HCT116 (cell line): ENCODE results near the gene DNMT1. TPM values are rescaled to one million over a fixed set of nuclear protein-coding genes. Genes with fewer than 3 reads are reported as not detected.

Experiments used
- ATAC-seq: fragments of 200-7000 bp; cut with Tn5 transposase; 2 replicates; pipeline ENCODE4 v1.9.1; 2020; ENCODE audit warnings: mild to moderate bottlenecking, moderate library complexity
- BruUV-seq: library from RNA; stranded (reverse); fragments of 400-500 nt; replicated peaks from 2 replicates; lab custom pipeline; 2021; lab: Mats Ljungman, UMichigan
- CTCF ChIA-PET: fragments of 300-600 bp; sonication (Branson Sonifier 250); formaldehyde crosslinking; loops from one replicate; lab custom pipeline; 2021; ENCODE audit warnings: antibody characterized with exemption; lab: Charles Lee
- POLR2A ChIA-PET: fragments of 300-600, 350-600 bp; sonication (Branson Sonifier 250); formaldehyde crosslinking; loops from one replicate; lab custom pipeline; 2021; ENCODE audit warnings: antibody characterized with exemption; lab: Charles Lee
- RAD21 ChIA-PET, 2 experiments: fragments of 300-600 bp; sonication (Branson Sonifier 250); formaldehyde crosslinking; loops; one replicate each; lab custom pipeline; 2023; ENCODE audit warnings: low total read pairs in 2 of 2; ENCODE audit not compliant: uncharacterized antibody in 2 of 2, unreplicated experiment in 2 of 2, low non-redundant PET in 1 of 2; lab: Charles Lee
- DNase-seq: peaks from one replicate; pipeline ENCODE4 v3.0.0-alpha.2; 2010; ENCODE audit warnings: low read depth, low spot score
- H2AFZ ChIP-seq: fragments of 200-600 bp; shearing (Covaris generic), sonication (generic); 2 replicates; pipeline ENCODE4 v1.6.1; 2017; ENCODE audit warnings: low read depth, mixed run types, mixed read lengths, antibody characterized with exemption, low read length; ENCODE audit not compliant: poor library complexity, severe bottlenecking
- H3K27ac ChIP-seq: 2 replicates; pipeline ENCODE4 v1.5.1; 2012; ENCODE audit warnings: low read depth, low read length
- H3K27me3 ChIP-seq: fragments of 200-600 bp; sonication (generic); 2 replicates; pipeline ENCODE4 v1.6.1; 2016; ENCODE audit warnings: mixed run types, low read length, mixed read lengths; ENCODE audit not compliant: insufficient read depth
- H3K36me3 ChIP-seq, 2 experiments: fragments of 200-500 bp in 1 of 2; fragments of 200-600 bp in 1 of 2; sonication (Bioruptor generic) in 1 of 2; sonication (generic) in 1 of 2; 2 replicates each; pipeline versions ENCODE4 v1.5.1 to v1.6.1; 2014 to 2016; ENCODE audit warnings: low read length in 2 of 2, inconsistent platforms in 1 of 2, mixed read lengths in 1 of 2, mixed run types in 1 of 2; ENCODE audit not compliant: insufficient read depth in 2 of 2, control insufficient read depth in 1 of 2
- H3K4me1 ChIP-seq, 2 experiments: fragments of 200-600 bp in 1 of 2; sonication (generic) in 1 of 2; 2 replicates each; pipeline versions ENCODE4 v1.5.1 to v1.6.1; 2012 to 2017; ENCODE audit warnings: low read length in 2 of 2, inconsistent platforms in 1 of 2, mild to moderate bottlenecking in 1 of 2, mixed read lengths in 1 of 2, mixed run types in 1 of 2, moderate library complexity in 1 of 2; ENCODE audit not compliant: insufficient read depth in 2 of 2, control insufficient read depth in 1 of 2
- H3K4me2 ChIP-seq: fragments of 200-600 bp; sonication (generic); 2 replicates; pipeline ENCODE4 v1.6.1; 2017; ENCODE audit warnings: mixed run types, low read length, mixed read lengths
- H3K4me3 ChIP-seq, 2 experiments: fragments of 200-600 bp in 1 of 2; sonication (generic) in 1 of 2; replicated peaks in 1 of 2; 2 replicates each; pipeline ENCODE4 v1.5.1; 2011 to 2016; ENCODE audit warnings: low read length in 2 of 2, control low read depth in 1 of 2, low read depth in 1 of 2, mild to moderate bottlenecking in 1 of 2, mixed read lengths in 1 of 2, mixed run types in 1 of 2
- H3K79me2 ChIP-seq: fragments of 200-600 bp; sonication (generic); 2 replicates; pipeline ENCODE4 v1.6.1; 2017; ENCODE audit warnings: mild to moderate bottlenecking, mixed run types, low read length, moderate library complexity, mixed read lengths; ENCODE audit not compliant: insufficient read depth
- H3K9ac ChIP-seq: fragments of 200-600 bp; sonication (generic); 2 replicates; pipeline ENCODE4 v1.6.1; 2016; ENCODE audit warnings: low read length, mixed read lengths
- H3K9me2 ChIP-seq: fragments of 200-600 bp; sonication (generic), shearing (Covaris generic); 2 replicates; pipeline ENCODE4 v1.6.1; 2017; ENCODE audit warnings: mixed run types, mild to moderate bottlenecking, moderate library complexity; ENCODE audit not compliant: insufficient read depth
- H3K9me3 ChIP-seq, 2 experiments: fragments of 200-500 bp in 1 of 2; fragments of 200-600 bp in 1 of 2; sonication (Bioruptor generic) in 1 of 2; sonication (generic) in 1 of 2; 2 replicates each; pipeline ENCODE4 v1.6.1; 2014 to 2017; ENCODE audit warnings: low read length in 2 of 2, mixed read lengths in 2 of 2, inconsistent platforms in 1 of 2, low read depth in 1 of 2, mild to moderate bottlenecking in 1 of 2, mixed run types in 1 of 2, moderate library complexity in 1 of 2; ENCODE audit not compliant: control insufficient read depth in 1 of 2, insufficient read depth in 1 of 2
- H4K20me1 ChIP-seq: fragments of 200-600 bp; sonication (generic), shearing (Covaris generic); 2 replicates; pipeline ENCODE4 v1.6.1; 2017; ENCODE audit warnings: mixed run types, mild to moderate bottlenecking, moderate library complexity; ENCODE audit not compliant: insufficient read depth
- EGR1 ChIP-seq: IDR thresholded peaks from 2 replicates; pipeline ENCODE4 v1.6.1; 2012; ENCODE audit warnings: low read depth
- ELF1 ChIP-seq: IDR thresholded peaks from 2 replicates; pipeline ENCODE4 v1.6.1; 2012; ENCODE audit warnings: low read depth, borderline replicate concordance
- EZH2 ChIP-seq: fragments of 200-600 bp; sonication (generic); IDR thresholded peaks from 2 replicates; pipeline ENCODE4 v1.6.1; 2017; ENCODE audit warnings: antibody characterized with exemption, mixed run types
- EZH2phosphoT487 ChIP-seq: fragments of 200-600 bp; IDR thresholded peaks from 2 replicates; pipeline ENCODE4 v1.6.1; 2018; ENCODE audit warnings: antibody characterized with exemption, borderline replicate concordance
- FOSL1 ChIP-seq: IDR thresholded peaks from 2 replicates; pipeline ENCODE4 v1.6.1; 2012; ENCODE audit warnings: low read depth
- POLR2A ChIP-seq: IDR thresholded peaks from 2 replicates; pipeline ENCODE4 v1.7.0; 2011; ENCODE audit warnings: borderline replicate concordance; ENCODE audit not compliant: insufficient read depth, insufficient read length; ENCODE audit errors: extremely low read depth
- POLR2AphosphoS5 ChIP-seq: IDR thresholded peaks from 2 replicates; pipeline ENCODE4 v1.6.1; 2011; ENCODE audit warnings: mild to moderate bottlenecking, low read depth, low read length, moderate library complexity
- RAD21 ChIP-seq: IDR thresholded peaks from 2 replicates; pipeline ENCODE4 v1.6.1; 2012; ENCODE audit warnings: low read depth, mild to moderate bottlenecking
- SIN3A ChIP-seq: IDR thresholded peaks from 2 replicates; pipeline ENCODE4 v1.6.1; 2012; ENCODE audit warnings: low read depth
- TCF7L2 ChIP-seq: IDR thresholded peaks from 2 replicates; pipeline ENCODE4 v1.7.0; 2011; ENCODE audit warnings: borderline replicate concordance, inconsistent platforms; ENCODE audit not compliant: insufficient read depth, insufficient read length; ENCODE audit errors: extremely low read depth
- intact Hi-C: fragments of 100-400 bp; cut with micrococcal nuclease; formaldehyde crosslinking; loops from 2 replicates; pipeline ENCODE4 v1.10.0; 2022
- total RNA-seq: library from RNA; stranded (reverse); gene quantifications from one replicate; pipeline ENCODE4 v1.2.1, GENCODE V29; 2021; ENCODE audit not compliant: unreplicated experiment
- TF ChIP-seq, protein P1 (sequence below): IDR thresholded peaks from 2 replicates; pipeline ENCODE4 v1.6.1; 2011; ENCODE audit warnings: mild to moderate bottlenecking, low read length, moderate library complexity; ENCODE audit not compliant: insufficient replicate concordance; ENCODE audit errors: extremely low read depth
- TF ChIP-seq, protein P2 (sequence below): IDR thresholded peaks from 2 replicates; pipeline ENCODE4 v1.6.1; 2012

DNMT1 gene
- total RNA-seq, 1 experiment from 2014 or later, result 235 TPM

DNA sequence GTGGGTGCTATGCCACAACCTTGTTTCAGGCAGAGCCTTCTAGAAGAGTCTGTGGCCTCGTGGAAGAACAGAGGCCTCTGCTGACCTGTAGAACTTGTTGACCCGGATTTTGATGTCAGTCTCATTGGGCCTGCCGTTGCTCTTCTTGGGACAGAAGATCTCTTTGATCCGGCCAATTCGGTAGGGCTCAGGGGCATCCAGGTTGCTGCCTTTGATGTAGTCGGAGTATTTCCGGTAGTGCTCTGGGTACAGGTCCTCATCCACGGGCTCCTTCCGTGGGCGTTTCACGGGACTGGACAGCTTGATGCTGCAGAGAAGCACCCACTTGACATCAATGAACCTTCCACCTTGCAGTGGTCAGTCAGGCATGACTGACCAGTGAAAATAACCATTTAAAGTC is 51.1 kb downstream of the DNMT1 start:
- Histone ChIP-seq H3K27ac (no peak overlapping the region), H3K27me3 (no peaks in the 10 kb centered on the region), H3K4me1 (no peaks in the 10 kb centered on the region), H3K9ac (no peak overlapping the region), H3K36me3 (peaks cover 58 to 76% of the 10 kb centered on the region in 2 experiments), H2AFZ (no peak overlapping the region), H4K20me1 (no peaks in the 10 kb centered on the region), H3K4me3 (no peak overlapping the region), H3K4me2 (no peak overlapping the region), H3K9me2 (no peaks in the 10 kb centered on the region), H3K9me3 (no peaks in the 10 kb centered on the region), H3K79me2 (peaks cover 11% of the 10 kb centered on the region; the same call in 1 of the 2 replicates)
- ChIA-PET RAD21 (no interaction called here), CTCF (no interaction called here), POLR2A (no interaction called here)
- no peak for ATAC-seq
- no TSS peak for BruUV-seq
- no peak for DNase-seq
- TF ChIP-seq, protein P1, sequence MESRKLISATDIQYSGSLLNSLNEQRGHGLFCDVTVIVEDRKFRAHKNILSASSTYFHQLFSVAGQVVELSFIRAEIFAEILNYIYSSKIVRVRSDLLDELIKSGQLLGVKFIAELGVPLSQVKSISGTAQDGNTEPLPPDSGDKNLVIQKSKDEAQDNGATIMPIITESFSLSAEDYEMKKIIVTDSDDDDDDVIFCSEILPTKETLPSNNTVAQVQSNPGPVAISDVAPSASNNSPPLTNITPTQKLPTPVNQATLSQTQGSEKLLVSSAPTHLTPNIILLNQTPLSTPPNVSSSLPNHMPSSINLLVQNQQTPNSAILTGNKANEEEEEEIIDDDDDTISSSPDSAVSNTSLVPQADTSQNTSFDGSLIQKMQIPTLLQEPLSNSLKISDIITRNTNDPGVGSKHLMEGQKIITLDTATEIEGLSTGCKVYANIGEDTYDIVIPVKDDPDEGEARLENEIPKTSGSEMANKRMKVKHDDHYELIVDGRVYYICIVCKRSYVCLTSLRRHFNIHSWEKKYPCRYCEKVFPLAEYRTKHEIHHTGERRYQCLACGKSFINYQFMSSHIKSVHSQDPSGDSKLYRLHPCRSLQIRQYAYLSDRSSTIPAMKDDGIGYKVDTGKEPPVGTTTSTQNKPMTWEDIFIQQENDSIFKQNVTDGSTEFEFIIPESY, result no peak
- TF ChIP-seq EZH2 (no peak), FOSL1 (no peak), RAD21 (no peak), POLR2A (no peak), EZH2phosphoT487 (no peak), EGR1 (no peak), ELF1 (no peak), SIN3A (no peak), POLR2AphosphoS5 (no peak), TCF7L2 (no peak)
- TF ChIP-seq, protein P2, sequence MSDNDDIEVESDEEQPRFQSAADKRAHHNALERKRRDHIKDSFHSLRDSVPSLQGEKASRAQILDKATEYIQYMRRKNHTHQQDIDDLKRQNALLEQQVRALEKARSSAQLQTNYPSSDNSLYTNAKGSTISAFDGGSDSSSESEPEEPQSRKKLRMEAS, result no peak
- intact Hi-C loops, result no loop called here
